Breast epithelium (tissue), 4 donors: ENCODE results near the gene SLC5A6. TPM values are rescaled to one million over a fixed set of nuclear protein-coding genes. Genes with fewer than 3 reads are reported as not detected.
"Not testable (repeated sequence)": the region's sequence is repeated elsewhere in the genome, so short reads cannot be mapped to it uniquely, and the experiment has no call there.

Experiments
- DNase-seq, 2 donors: peaks; one replicate each; pipeline ENCODE4 v3.0.0-alpha.2; 2019; ENCODE audit warnings: low spot score in 2 of 2
- H3K27ac ChIP-seq, 2 donors: fragments of 200-600 bp; sonication (generic) in 1 of 2; one replicate each; pipeline ENCODE4 v1.5.1; 2016 to 2019; ENCODE audit warnings: mild to moderate bottlenecking in 1 of 2
- H3K27me3 ChIP-seq, 2 donors: fragments of 200-600 bp; sonication (generic) in 1 of 2; one replicate each; pipeline versions ENCODE4 v1.5.1 to v1.6.0; 2017 to 2019; ENCODE audit warnings: control low read depth in 1 of 2, mild to moderate bottlenecking in 1 of 2
- H3K36me3 ChIP-seq: fragments of 200-600 bp; one replicate; pipeline ENCODE4 v1.5.1; 2019
- H3K4me1 ChIP-seq, 2 donors: fragments of 200-600 bp; sonication (generic); one replicate each; pipeline ENCODE4 v1.5.1; 2016 to 2019; ENCODE audit warnings: control low read depth in 1 of 2
- H3K4me3 ChIP-seq, 3 donors: fragments of 200-600 bp; sonication (generic); 1 replicate in 2 of 3; 2 replicates in 1 of 3; pipeline ENCODE4 v1.5.1; 2016 to 2019; ENCODE audit warnings: mild to moderate bottlenecking in 3 of 3, moderate library complexity in 2 of 3
- H3K9me3 ChIP-seq, 2 donors: fragments of 200-600 bp; sonication (generic) in 1 of 2; one replicate each; pipeline ENCODE4 v1.5.1; 2016 to 2019; ENCODE audit warnings: control low read depth in 1 of 2
- POLR2A ChIP-seq: fragments of 450-650 bp; IDR thresholded peaks from one replicate; pipeline ENCODE4 v1.6.1; 2016; ENCODE audit warnings: antibody characterized with exemption, mild to moderate bottlenecking, moderate library complexity
- POLR2AphosphoS5 ChIP-seq, 3 donors: sonication (generic); formaldehyde crosslinking; IDR thresholded peaks; one replicate each; pipeline ENCODE4 v1.6.1; 2017; ENCODE audit warnings: antibody characterized with exemption in 3 of 3
- intact Hi-C: fragments of 100-400 bp; cut with DNase I; formaldehyde crosslinking; loops from one replicate; pipeline ENCODE4 v1.15.1; 2023; ENCODE audit warnings: low total_unique reads
- total RNA-seq, 3 donors: library from RNA; depleted of rRNA; stranded (reverse); fragments of >200 nt; gene quantifications; one replicate each; pipeline ENCODE4 v1.1.0, GENCODE V29; 2016
- TF ChIP-seq, protein P1 (sequence below), 3 donors: fragments of 450-650 bp; IDR thresholded peaks; one replicate each; pipeline ENCODE4 v1.5.1; 2016 to 2017; ENCODE audit warnings: antibody characterized with exemption in 3 of 3, mild to moderate bottlenecking in 3 of 3, moderate library complexity in 3 of 3

Gene SLC5A6
- total RNA-seq, 3 donors from 2014 or later, result 43.4 to 86.2 (median 84.9) TPM

DNA sequence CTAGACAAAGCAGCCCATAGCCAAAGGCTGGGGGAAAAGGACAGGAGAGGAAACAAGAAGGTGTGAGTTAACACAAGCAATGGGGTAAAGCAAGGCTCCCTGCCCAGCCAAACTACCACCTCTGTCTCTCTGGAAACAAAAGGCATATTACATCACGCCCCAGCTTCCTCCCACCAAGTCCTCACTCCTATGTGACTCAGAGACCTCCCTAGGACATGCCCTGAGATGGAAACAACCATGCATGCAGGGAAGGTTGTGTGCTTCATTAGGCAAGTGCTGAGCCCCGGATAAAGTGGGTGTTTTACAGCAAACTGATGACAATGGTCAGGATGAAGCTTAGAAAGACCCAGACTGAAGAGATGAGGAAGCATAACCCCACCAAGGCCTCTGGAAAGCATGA lies 9.2 kb downstream of the SLC5A6 start:
- no peak for DNase-seq
- H3K36me3 ChIP-seq, result no peaks in the 10 kb centered on the region
- TF ChIP-seq, protein P1, sequence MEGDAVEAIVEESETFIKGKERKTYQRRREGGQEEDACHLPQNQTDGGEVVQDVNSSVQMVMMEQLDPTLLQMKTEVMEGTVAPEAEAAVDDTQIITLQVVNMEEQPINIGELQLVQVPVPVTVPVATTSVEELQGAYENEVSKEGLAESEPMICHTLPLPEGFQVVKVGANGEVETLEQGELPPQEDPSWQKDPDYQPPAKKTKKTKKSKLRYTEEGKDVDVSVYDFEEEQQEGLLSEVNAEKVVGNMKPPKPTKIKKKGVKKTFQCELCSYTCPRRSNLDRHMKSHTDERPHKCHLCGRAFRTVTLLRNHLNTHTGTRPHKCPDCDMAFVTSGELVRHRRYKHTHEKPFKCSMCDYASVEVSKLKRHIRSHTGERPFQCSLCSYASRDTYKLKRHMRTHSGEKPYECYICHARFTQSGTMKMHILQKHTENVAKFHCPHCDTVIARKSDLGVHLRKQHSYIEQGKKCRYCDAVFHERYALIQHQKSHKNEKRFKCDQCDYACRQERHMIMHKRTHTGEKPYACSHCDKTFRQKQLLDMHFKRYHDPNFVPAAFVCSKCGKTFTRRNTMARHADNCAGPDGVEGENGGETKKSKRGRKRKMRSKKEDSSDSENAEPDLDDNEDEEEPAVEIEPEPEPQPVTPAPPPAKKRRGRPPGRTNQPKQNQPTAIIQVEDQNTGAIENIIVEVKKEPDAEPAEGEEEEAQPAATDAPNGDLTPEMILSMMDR (IDR thresholded peaks at IDR 0.05), result no peak
- TF ChIP-seq POLR2AphosphoS5 (IDR thresholded peaks at IDR 0.05) (no peak), POLR2A (no peak)
- H3K27ac ChIP-seq, result no peak overlapping the region
- H3K9me3 ChIP-seq, result no peaks in the 10 kb centered on the region
- intact Hi-C loops, result no loop called here
- H3K27me3 ChIP-seq, result no peaks in the 10 kb centered on the region
- no peaks in the 10 kb centered on the region for H3K4me1 ChIP-seq
- H3K4me3 ChIP-seq, result no peak overlapping the region

DNA sequence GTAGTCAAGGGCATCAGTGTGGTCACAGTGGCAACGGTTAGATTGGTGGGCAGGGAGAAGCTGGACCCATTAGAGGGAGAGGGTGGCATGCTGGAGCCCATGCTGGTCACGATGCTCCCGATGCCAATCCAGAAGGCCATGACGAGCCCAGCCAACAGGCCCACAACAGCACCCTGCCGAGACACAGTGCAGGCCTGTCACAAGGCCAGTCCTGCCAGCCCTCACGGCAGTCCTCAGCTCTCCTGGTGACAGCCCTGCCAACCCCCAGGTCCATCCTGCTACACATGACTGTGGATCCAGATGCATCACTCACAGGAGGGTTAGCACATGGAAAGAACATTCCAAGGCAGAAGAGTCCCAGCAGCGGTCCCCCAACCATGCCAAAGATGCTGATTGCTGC lies 10.4 kb downstream of the SLC5A6 start:
- TF ChIP-seq POLR2AphosphoS5 (IDR thresholded peaks at IDR 0.05) (no peak), POLR2A (no peak)
- TF ChIP-seq, protein P1 (IDR thresholded peaks at IDR 0.05), result no peak
- Histone ChIP-seq H3K27me3 (no peaks in the 10 kb centered on the region), H3K27ac (no peak overlapping the region), H3K4me1 (no peaks in the 10 kb centered on the region), H3K4me3 (no peak overlapping the region), H3K36me3 (no peaks in the 10 kb centered on the region), H3K9me3 (no peaks in the 10 kb centered on the region)
- DNase-seq, result no peak
- intact Hi-C loops, result no loop called here

DNA sequence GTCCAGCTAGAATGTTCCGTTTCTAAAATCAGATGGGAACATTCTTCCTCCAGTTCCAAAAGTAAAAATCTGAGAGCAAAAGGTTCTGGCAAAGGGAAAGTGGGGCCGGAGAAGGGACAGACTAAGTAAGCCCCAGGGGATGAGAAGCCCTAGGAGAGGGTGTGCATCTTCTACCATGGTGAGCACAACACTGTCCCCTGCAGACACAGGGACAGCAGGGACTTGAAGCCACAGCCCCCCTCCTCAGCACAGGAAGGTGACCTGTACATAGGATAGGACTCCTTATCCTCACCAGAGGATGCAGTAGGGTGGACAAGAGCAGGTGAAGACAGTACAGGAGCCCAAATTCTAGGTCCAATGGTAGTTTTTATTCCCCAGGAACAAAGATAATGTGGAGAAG lies 12.8 kb downstream of the SLC5A6 start:
- DNase-seq, result no peak
- Histone ChIP-seq H3K4me3 (no peak overlapping the region), H3K27ac (no peak overlapping the region), H3K27me3 (no peaks in the 10 kb centered on the region), H3K36me3 (no peaks in the 10 kb centered on the region), H3K4me1 (no peaks in the 10 kb centered on the region), H3K9me3 (no peaks in the 10 kb centered on the region)
- TF ChIP-seq POLR2A (no peak), POLR2AphosphoS5 (IDR thresholded peaks at IDR 0.05) (no peak)
- TF ChIP-seq, protein P1 (IDR thresholded peaks at IDR 0.05), result no peak
- intact Hi-C loops, result no loop called here

DNA sequence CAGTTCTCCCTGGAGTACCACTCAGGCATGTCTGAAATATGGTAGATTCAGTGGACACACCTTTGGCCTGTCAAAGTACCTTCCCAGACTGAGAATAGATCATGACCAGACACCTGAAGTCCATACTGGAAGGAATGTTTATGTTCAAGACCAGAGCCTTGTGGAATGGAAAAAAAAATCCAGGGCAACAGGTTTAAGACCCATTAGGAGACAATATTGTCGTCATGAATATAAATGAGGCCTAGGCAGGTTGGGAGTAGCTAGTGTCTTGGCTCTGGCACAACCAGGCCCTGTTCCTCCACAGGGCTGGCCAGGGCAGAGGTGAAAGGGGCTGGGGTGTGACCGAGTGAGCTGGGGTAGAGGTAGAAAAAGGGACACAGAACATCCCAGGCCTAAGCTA lies 13.4 kb downstream of the SLC5A6 start:
- Histone ChIP-seq H3K9me3 (no peaks in the 10 kb centered on the region), H3K27me3 (no peaks in the 10 kb centered on the region), H3K27ac (no peak overlapping the region), H3K4me1 (no peaks in the 10 kb centered on the region), H3K36me3 (no peaks in the 10 kb centered on the region), H3K4me3 (no peak overlapping the region)
- TF ChIP-seq POLR2AphosphoS5 (IDR thresholded peaks at IDR 0.05) (no peak), POLR2A (no peak)
- TF ChIP-seq, protein P1 (IDR thresholded peaks at IDR 0.05), result no peak
- intact Hi-C loops, result no loop called here
- no peak for DNase-seq

DNA sequence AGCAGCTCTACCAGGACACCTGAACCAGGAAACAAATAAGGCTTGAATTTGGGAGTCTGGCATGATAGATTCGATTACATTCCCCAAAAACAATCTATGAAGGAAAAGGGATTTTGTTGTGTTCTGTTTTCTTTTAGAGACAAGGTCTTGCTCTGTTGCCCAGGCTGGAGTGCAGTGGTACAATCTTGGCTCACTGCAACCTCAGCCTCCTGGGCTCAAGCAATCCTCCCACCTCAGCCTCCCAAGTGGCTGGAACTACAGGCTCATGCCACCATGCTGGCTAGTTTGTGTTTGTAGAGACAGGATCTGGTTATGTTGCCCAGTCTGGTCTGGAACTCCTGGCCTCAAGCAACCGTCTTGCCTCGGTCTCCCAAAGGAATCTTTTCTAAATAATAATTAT lies 14.0 kb downstream of the SLC5A6 start:
- H3K4me3 ChIP-seq, H3K9me3 ChIP-seq, DNase-seq, H3K4me1 ChIP-seq, H3K27ac ChIP-seq, H3K36me3 ChIP-seq, H3K27me3 ChIP-seq, intact Hi-C loops: not testable (repeated sequence)

DNA sequence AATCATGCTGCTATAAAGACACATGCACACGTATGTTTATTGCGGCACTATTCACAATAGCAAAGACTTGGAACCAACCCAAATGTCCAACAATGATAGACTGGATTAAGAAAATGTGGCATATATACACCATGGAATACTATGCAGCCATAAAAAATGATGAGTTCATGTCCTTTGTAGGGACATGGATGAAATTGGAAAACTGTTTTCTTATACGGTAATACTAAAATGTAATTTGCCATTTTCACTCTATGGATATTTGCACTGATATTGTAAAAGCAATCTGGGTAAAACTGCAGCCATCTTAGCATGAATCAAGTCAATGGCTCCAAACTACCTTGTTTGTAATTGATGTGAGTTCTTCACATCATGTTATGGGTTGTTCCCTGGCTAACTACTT lies 16.3 kb downstream of the SLC5A6 start:
- H3K36me3 ChIP-seq, intact Hi-C loops, H3K27ac ChIP-seq, H3K4me3 ChIP-seq, H3K27me3 ChIP-seq, H3K4me1 ChIP-seq, H3K9me3 ChIP-seq, DNase-seq: not testable (repeated sequence)
